Activated CD4-positive, alpha-beta memory T cell treated with anti-CD3 and anti-CD28 coated beads, Interleukin-2, amount 10 ng/mL, durations not matched to agents 7 days and 5 days (primary cell): ENCODE results near the gene DMD. TPM values are rescaled to one million over a fixed set of nuclear protein-coding genes. Genes with fewer than 3 reads are reported as not detected.

Experiments
- CTCF ChIA-PET: fragments of 350-600 bp; sonication (Branson Sonifier 250); formaldehyde crosslinking; loops from one replicate; lab custom pipeline; 2021; ENCODE audit warnings: antibody characterized with exemption, inconsistent platforms; lab: Charles Lee
- POLR2A ChIA-PET: fragments of 350-600 bp; sonication (Branson Sonifier 250); formaldehyde crosslinking; loops from one replicate; lab custom pipeline; 2021; ENCODE audit warnings: antibody characterized with exemption; lab: Charles Lee
- DNase-seq: peaks from one replicate; pipeline ENCODE4 v3.0.0-alpha.2; 2020
- H3K27ac Mint-ChIP-seq: one replicate; pipeline ENCODE4 v1.8.0; 2021; ENCODE audit warnings: mild to moderate bottlenecking, mixed read lengths
- H3K27me3 Mint-ChIP-seq: one replicate; pipeline ENCODE4 v1.8.0; 2021; ENCODE audit warnings: mixed read lengths
- H3K36me3 Mint-ChIP-seq: one replicate; pipeline ENCODE4 v1.8.0; 2021; ENCODE audit warnings: low read depth, mixed read lengths
- H3K4me1 Mint-ChIP-seq: one replicate; pipeline ENCODE4 v1.8.0; 2021; ENCODE audit warnings: mixed read lengths
- H3K4me3 Mint-ChIP-seq: one replicate; pipeline ENCODE4 v1.8.0; 2021; ENCODE audit warnings: mild to moderate bottlenecking, mixed read lengths
- H3K9me3 Mint-ChIP-seq: one replicate; pipeline ENCODE4 v1.8.0; 2021; ENCODE audit warnings: mixed read lengths
- total RNA-seq, 2 experiments: library from RNA; stranded (reverse); gene quantifications; one replicate each; pipeline ENCODE4 v1.2.3, GENCODE V29; 2021

Gene DMD
- total RNA-seq, 2 experiments from 2014 or later = 1.4 to 1.5 TPM

DNA sequence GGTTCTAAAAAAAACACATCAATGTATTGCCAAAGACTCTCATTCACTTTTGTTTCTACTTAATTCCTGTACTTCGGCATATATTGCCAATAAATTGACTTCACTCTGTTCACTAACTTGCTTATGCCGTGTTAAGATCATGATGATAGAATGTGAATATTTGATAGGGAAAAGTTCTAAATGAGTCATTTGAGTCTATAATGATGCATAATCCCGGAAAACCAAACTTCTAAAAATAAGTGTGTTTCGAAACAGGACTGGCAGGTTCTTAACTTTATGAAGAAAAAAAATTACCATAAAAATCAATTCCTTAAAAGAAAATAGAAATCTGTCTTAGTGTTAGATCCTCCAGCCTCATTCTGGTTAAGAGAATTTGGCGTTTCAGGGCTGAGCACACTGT is 1752.0 kb downstream of the DMD start:
- Mint-ChIP-seq H3K27me3 (no peaks in the 10 kb centered on the region), H3K4me3 (no peak overlapping the region), H3K27ac (no peak overlapping the region), H3K36me3 (no peaks in the 10 kb centered on the region), H3K9me3 (no peaks in the 10 kb centered on the region), H3K4me1 (no peaks in the 10 kb centered on the region)
- ChIA-PET CTCF (no interaction called here), POLR2A (no interaction called here)
- DNase-seq = no peak

DNA sequence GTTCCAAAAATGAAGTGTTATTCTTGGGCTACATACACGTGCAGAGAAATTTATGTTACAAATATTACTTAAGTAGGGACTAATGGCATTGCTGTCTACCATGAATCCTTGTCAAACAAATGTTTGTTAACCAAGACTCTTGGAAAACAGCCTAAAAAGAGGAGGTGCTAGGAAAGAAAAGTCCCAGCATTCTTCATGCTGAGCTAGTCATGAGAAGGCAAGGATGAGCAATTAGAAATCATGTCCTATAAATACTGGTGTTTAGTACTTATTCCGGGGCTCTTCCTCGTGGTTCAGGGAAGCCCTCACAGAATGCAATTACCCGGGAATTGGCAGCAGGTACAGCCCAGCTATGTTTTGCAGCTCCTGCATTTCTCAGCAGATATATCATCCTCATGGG is 1761.4 kb downstream of the DMD start:
- no peaks in the 10 kb centered on the region for H3K36me3 Mint-ChIP-seq
- ChIA-PET CTCF (no interaction called here), POLR2A (no interaction called here)
- H3K9me3 Mint-ChIP-seq = no peaks in the 10 kb centered on the region
- H3K27me3 Mint-ChIP-seq = no peaks in the 10 kb centered on the region
- H3K4me3 Mint-ChIP-seq = no peak overlapping the region
- H3K27ac Mint-ChIP-seq = no peak overlapping the region
- DNase-seq = no peak
- no peaks in the 10 kb centered on the region for H3K4me1 Mint-ChIP-seq

DNA sequence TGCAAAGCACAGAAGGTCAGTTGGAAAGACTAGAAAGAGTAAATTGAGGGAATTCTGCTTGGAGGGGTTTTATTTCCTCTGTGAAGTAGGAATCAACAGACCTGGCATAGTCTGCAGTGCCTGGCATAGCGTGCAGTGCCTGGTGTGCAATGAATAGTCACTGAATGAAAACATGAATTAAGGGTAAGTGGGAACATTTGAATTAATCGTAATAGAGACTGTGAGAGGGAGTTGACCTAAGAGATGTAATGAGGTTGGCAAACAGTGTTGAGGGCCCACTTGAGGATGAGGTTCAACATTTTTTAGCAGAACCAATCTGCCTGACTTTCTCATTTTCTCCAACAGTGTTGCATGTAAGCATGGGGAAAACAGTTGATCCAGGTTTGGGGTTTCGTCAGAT is 1762.3 kb downstream of the DMD start:
- H3K36me3 Mint-ChIP-seq = no peaks in the 10 kb centered on the region
- no peak for DNase-seq
- no peaks in the 10 kb centered on the region for H3K9me3 Mint-ChIP-seq
- POLR2A ChIA-PET = no interaction called here
- CTCF ChIA-PET = no interaction called here
- no peak overlapping the region for H3K27ac Mint-ChIP-seq
- H3K4me1 Mint-ChIP-seq = no peaks in the 10 kb centered on the region
- no peak overlapping the region for H3K4me3 Mint-ChIP-seq
- H3K27me3 Mint-ChIP-seq = no peaks in the 10 kb centered on the region

DNA sequence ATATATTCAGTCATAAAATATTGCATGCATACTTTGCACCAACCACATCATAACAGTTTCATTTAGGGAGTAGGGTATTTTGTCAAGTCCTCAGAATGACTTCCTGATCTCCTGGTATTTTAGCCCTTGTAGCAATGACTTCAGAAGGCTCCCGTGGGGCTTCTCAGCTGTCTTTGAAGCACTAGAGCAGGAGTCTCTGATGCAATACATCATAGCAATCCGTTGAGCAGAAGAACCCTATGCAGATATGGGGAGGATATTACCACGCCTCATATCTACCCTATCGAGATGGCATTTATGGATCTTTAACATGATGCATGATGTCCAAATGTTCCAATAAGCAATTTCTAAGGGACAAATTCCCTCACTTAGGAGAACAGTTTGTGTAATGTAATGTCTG is 1765.8 kb downstream of the DMD start:
- H3K27me3 Mint-ChIP-seq = no peaks in the 10 kb centered on the region
- H3K9me3 Mint-ChIP-seq = no peaks in the 10 kb centered on the region
- H3K27ac Mint-ChIP-seq = no peak overlapping the region
- no peaks in the 10 kb centered on the region for H3K4me1 Mint-ChIP-seq
- H3K4me3 Mint-ChIP-seq = no peak overlapping the region
- POLR2A ChIA-PET = no interaction called here
- no peaks in the 10 kb centered on the region for H3K36me3 Mint-ChIP-seq
- CTCF ChIA-PET = no interaction called here
- DNase-seq = no peak

DNA sequence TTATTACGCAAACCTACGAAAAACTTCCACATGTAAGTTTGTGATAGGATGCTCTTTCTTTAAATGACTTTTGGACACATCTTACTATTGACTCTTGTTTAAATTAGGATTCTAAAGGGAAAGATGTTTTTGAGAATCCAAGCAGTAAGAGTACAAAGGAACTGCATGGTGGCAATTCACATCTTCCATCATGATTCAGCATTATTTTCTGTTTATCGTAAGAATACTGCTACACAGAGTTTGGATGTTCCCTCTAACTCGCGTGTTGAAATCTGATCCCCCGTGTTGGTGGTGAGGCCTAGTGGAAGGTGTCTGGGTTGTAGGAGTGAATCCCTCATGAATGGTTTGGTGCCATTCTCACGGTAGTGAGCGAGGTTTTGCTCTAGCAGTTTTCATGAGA is 1767.7 kb downstream of the DMD start:
- H3K4me1 Mint-ChIP-seq = no peaks in the 10 kb centered on the region
- no peaks in the 10 kb centered on the region for H3K36me3 Mint-ChIP-seq
- CTCF ChIA-PET = no interaction called here
- no peaks in the 10 kb centered on the region for H3K9me3 Mint-ChIP-seq
- DNase-seq = no peak
- no peaks in the 10 kb centered on the region for H3K27me3 Mint-ChIP-seq
- POLR2A ChIA-PET = no interaction called here
- H3K27ac Mint-ChIP-seq = no peak overlapping the region
- H3K4me3 Mint-ChIP-seq = no peak overlapping the region

DNA sequence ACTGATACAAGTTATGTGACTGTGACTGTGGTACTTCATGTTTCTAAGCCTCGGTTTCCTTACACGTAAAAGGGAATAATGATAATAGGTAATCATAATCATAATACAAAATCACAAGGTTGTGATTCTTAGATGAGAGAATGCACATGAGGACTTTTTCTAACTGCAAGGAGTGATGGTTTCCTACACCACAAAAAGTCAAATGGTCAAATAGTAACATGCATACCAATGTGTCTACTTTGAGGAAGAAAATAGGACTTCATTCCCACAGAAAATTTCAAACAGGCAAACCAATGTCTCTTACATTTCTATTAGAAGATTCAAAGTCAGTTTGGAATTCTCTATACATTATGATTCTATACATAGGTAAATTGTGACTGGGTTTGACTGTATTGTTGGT is 1770.8 kb downstream of the DMD start:
- no peaks in the 10 kb centered on the region for H3K27me3 Mint-ChIP-seq
- ChIA-PET CTCF (no interaction called here), POLR2A (no interaction called here)
- H3K36me3 Mint-ChIP-seq = no peaks in the 10 kb centered on the region
- H3K27ac Mint-ChIP-seq = no peak overlapping the region
- DNase-seq = no peak
- H3K9me3 Mint-ChIP-seq = no peaks in the 10 kb centered on the region
- no peaks in the 10 kb centered on the region for H3K4me1 Mint-ChIP-seq
- no peak overlapping the region for H3K4me3 Mint-ChIP-seq

DNA sequence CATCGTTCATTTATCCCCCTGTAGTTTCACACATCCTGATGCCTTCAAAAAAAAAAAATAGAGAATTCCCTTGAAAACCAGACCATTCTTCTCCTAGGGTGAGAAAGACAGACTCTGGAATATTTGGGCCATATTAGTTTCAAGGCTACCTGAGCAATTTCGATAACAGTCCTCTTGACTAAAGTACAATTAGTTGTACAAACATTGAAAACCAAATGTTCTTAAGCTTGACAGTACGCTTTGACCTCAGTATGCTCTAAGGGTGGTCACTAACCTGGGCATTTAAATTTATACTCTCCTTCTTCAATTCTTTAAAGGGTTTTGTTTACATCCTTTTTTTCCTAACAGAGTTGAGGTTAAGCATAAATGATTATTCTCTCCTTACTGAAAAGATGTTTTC is 1774.9 kb downstream of the DMD start:
- Mint-ChIP-seq H3K36me3 (no peaks in the 10 kb centered on the region), H3K27ac (no peak overlapping the region), H3K4me3 (no peak overlapping the region), H3K27me3 (no peaks in the 10 kb centered on the region), H3K4me1 (no peaks in the 10 kb centered on the region), H3K9me3 (no peaks in the 10 kb centered on the region)
- ChIA-PET POLR2A (no interaction called here), CTCF (no interaction called here)
- no peak for DNase-seq

DNA sequence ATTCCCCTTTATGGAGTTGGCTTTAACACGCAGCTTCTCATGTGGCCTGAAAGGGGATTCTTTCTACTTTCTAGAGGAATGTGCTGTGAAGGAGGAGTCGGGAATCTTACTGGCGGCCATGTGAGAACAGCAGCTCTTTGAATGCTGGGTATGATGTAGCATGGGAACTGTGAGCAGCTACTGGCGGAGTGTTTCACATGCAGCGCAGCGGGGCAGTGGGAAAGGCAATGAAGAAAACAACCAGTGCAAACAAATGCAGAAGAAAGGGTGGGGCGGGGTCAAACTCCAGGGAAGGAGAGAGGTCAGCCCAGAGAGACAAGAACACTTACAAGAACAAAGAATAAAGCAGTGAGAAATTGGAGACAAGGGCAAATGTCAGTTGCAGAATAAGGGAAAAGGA is 1775.8 kb downstream of the DMD start:
- H3K4me1 Mint-ChIP-seq = no peaks in the 10 kb centered on the region
- CTCF ChIA-PET = no interaction called here

DNA sequence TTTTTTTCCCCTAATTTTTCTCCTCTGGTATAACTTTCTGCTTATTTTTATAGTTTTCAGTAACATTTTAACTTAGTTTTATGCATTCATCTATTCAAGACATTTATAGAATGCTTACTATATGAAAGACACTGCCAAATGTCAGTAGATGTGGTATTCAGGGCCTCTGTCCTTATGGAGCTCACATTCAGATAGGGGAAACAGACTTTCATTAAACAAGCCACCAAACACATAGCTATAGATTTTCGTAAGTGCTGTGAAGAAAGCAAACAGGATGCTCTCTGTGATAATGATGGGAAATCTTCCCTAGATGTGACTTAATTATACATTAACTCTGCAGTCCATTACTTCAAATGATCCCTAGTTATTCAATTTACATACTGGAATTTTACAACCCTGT is 1777.5 kb downstream of the DMD start:
- CTCF ChIA-PET = no interaction called here
- H3K9me3 Mint-ChIP-seq = no peaks in the 10 kb centered on the region
- no peak overlapping the region for H3K4me3 Mint-ChIP-seq
- POLR2A ChIA-PET = no interaction called here
- no peaks in the 10 kb centered on the region for H3K27me3 Mint-ChIP-seq
- no peak for DNase-seq
- no peaks in the 10 kb centered on the region for H3K36me3 Mint-ChIP-seq
- H3K4me1 Mint-ChIP-seq = no peaks in the 10 kb centered on the region
- H3K27ac Mint-ChIP-seq = no peak overlapping the region

More for the DNA sequence above, 1775.8 kb downstream of the DMD start:
- Mint-ChIP-seq H3K27ac (no peak overlapping the region), H3K27me3 (no peaks in the 10 kb centered on the region), H3K36me3 (no peaks in the 10 kb centered on the region), H3K9me3 (no peaks in the 10 kb centered on the region), H3K4me3 (no peak overlapping the region)
- POLR2A ChIA-PET = no interaction called here
- DNase-seq = no peak

DNA sequence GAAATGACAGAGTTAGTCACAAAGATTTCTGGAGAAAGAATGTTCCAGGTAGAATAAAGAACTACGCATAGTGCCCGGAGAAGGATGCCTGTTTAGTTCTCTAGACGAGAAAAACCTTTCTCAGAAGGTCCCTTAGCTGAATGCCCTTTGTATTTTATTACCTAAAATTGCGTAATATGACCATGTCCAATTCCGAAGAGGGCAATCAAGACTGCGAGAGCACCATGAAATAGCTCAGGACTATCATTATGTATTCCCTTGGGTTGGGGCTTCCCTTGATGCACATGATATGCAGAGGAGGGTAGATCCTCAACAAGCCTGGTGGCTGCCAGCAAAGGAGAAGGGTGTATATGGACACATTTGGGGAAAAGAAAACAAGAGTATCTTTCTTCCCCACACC is 1781.4 kb downstream of the DMD start:
- no peak overlapping the region for H3K27ac Mint-ChIP-seq
- no peak overlapping the region for H3K4me3 Mint-ChIP-seq
- CTCF ChIA-PET = no interaction called here

DNA sequence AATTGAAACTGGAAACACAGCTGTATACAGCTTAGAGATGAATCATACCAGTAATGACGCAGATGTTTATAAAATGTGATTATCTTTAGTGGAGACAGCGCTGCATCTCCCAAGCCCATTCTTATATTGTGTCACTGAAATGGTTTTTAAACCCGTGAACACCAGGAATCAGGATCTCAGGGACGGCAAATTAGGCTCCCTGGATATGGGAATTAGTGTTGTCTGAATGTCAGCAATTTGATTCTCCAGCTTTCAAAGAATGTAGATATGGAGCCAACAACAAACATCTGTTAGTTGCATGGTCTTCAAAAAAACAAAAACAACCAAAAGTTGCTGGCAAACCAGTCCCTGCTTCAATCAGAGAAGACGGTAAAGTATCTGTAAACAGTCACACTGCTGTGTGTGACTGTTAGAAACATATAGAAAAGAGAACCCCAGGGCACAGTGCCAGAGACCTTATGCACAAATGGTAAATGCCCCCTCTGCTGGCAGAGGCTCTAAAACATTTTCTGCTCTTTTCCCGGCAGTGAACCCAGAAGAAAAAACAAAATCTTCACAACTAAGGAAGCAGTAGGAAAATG is 1787.7 kb downstream of the DMD start:
- CTCF ChIA-PET = interaction anchor here (1.7 kb wide), 1 partner anchor 387 kb away, joined by 6 read pairs; no protein-coding TSS in a partner anchor

More for the DNA sequence above, 1781.4 kb downstream of the DMD start:
- Mint-ChIP-seq H3K36me3 (no peaks in the 10 kb centered on the region), H3K27me3 (no peaks in the 10 kb centered on the region), H3K9me3 (no peaks in the 10 kb centered on the region), H3K4me1 (no peaks in the 10 kb centered on the region)
- no peak for DNase-seq
- POLR2A ChIA-PET = no interaction called here

DNA sequence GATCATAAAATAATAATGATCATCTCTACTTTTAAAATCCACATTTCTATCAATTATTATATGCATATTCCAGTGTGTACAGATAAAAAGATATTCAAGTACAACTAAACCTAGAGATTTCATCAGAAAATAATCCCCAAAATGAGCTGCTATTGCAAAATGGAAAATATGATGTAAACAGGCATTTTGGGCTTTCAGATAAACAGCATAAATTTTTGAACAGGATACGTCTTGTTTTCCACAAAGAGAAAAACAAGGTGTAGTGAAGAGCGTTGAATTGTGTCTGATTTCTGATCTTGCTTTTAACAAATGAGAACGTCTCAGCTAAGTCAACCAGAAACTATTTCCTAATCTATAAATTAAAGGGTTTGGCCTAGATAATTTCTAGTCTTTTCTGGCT is 1789.9 kb downstream of the DMD start:
- no peaks in the 10 kb centered on the region for H3K4me1 Mint-ChIP-seq
- no peaks in the 10 kb centered on the region for H3K27me3 Mint-ChIP-seq
- H3K4me3 Mint-ChIP-seq = no peak overlapping the region
- H3K27ac Mint-ChIP-seq = no peak overlapping the region
- ChIA-PET POLR2A (no interaction called here), CTCF (no interaction called here)
- no peaks in the 10 kb centered on the region for H3K9me3 Mint-ChIP-seq
- no peaks in the 10 kb centered on the region for H3K36me3 Mint-ChIP-seq
- no peak for DNase-seq

More for the DNA sequence above, 1787.7 kb downstream of the DMD start:
- no peak for DNase-seq
- H3K27ac Mint-ChIP-seq = no peak overlapping the region
- H3K27me3 Mint-ChIP-seq = no peaks in the 10 kb centered on the region
- POLR2A ChIA-PET = no interaction called here
- H3K9me3 Mint-ChIP-seq = no peaks in the 10 kb centered on the region
- H3K4me1 Mint-ChIP-seq = no peaks in the 10 kb centered on the region
- no peaks in the 10 kb centered on the region for H3K36me3 Mint-ChIP-seq
- no peak overlapping the region for H3K4me3 Mint-ChIP-seq

DNA sequence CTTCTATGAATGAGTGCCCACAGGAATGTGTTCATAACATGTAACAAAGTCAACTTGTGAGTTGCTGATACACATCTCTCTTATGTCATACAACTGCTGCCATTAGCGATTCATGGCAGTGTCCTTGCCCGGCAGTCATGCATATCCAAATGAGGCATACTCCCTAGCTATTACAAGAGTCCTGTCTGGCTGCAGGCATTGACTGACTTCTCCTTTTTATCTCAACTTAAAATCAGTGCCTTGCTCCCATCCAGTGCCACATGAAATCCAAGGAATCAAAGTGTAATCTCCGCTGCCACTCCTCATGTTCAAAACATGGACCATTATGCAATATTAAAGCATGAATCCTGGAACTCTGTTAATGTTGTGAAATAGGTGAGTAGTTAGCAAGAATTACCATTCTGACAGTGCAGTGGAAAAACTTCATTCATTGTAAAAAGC is 1790.6 kb downstream of the DMD start:
- ChIA-PET CTCF (no interaction called here), POLR2A (no interaction called here)
- no peaks in the 10 kb centered on the region for H3K9me3 Mint-ChIP-seq
- no peaks in the 10 kb centered on the region for H3K36me3 Mint-ChIP-seq
- H3K4me3 Mint-ChIP-seq = no peak overlapping the region
- DNase-seq = no peak
- no peak overlapping the region for H3K27ac Mint-ChIP-seq
- no peaks in the 10 kb centered on the region for H3K4me1 Mint-ChIP-seq
- H3K27me3 Mint-ChIP-seq = no peaks in the 10 kb centered on the region

DNA sequence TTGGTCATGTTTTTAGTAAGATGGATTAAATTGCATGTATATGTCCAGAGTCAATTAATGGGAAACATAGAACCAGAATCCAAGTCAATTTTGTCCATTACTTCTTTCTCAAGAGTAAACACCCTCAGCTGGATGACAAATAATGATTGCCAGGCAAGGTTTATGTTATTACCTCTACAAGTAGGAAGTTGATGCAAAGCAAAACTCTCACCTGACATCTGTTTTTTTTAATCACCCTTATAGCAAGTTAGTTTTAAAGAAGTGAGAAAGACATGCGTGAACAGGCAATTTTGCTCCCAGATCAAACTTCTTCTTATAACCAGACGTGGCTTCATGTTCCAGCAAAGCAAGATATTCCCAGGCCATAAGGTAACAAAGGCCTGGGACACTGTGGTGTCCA is 1791.0 kb downstream of the DMD start:
- Mint-ChIP-seq H3K4me1 (no peaks in the 10 kb centered on the region), H3K27ac (no peak overlapping the region), H3K9me3 (no peaks in the 10 kb centered on the region), H3K4me3 (no peak overlapping the region), H3K27me3 (no peaks in the 10 kb centered on the region), H3K36me3 (no peaks in the 10 kb centered on the region)
- ChIA-PET POLR2A (no interaction called here), CTCF (no interaction called here)
- DNase-seq = no peak
